ENCODE results near the gene ADAMTS12. TPM values are rescaled to one million over a fixed set of nuclear protein-coding genes. Genes with fewer than 3 reads are reported as not detected.

Gene ADAMTS12
- total RNA-seq, 2 experiments from 2014 or later, result not detected

DNA sequence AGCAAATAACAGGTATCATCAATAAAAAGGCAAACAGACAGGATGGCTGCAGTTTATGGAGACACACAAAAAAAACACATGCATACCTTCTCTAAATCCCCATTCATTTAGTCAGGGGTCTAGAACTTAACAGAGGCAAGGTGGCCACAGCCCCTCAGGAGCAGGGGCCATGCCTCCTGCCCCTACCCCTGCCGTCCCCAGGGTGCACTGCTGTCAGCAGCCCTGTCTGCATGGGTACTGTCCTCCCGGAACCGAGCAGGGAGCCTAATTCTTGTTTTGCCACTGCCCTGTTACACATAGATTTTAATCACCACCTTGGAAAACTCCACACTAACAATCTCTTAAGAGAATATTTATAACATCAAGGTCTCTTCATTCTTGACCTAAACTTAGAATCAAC, 39.0 kb downstream of the ADAMTS12 start:
- Histone ChIP-seq H3K4me1 (ENCODE audit: insufficient read depth, low read length, poor library complexity, severe bottlenecking) (no peaks in the 10 kb centered on the region), H4K20me1 (ENCODE audit: insufficient read depth, low read length) (no peaks in the 10 kb centered on the region), H3K9me2 (ENCODE audit: insufficient read depth, low read length) (no peaks in the 10 kb centered on the region), H3K36me3 (ENCODE audit: insufficient read depth, low read length) (no peaks in the 10 kb centered on the region), H3K9me3 (ENCODE audit: low read length) (no peaks in the 10 kb centered on the region), H2AFZ (ENCODE audit: low read length) (no peak overlapping the region), H3K4me3 (ENCODE audit: low read depth, low read length, poor library complexity, severe bottlenecking) (no peak overlapping the region), H3K27ac (ENCODE audit: low read depth, low read length, poor library complexity, severe bottlenecking) (no peak overlapping the region), H3K4me2 (ENCODE audit: low read length) (no peak overlapping the region), H3K79me2 (ENCODE audit: insufficient read depth, low read depth, low read length) (no peaks in the 10 kb centered on the region)
- BruUV-seq (replicated peaks), result no TSS peak
- POLR2A ChIA-PET, result no interaction called here
- DNase-seq (ENCODE audit: low spot score), result no peak
- CTCF ChIA-PET (ENCODE audit: unreplicated experiment), result no interaction called here
- intact Hi-C loops (cut with micrococcal nuclease; ENCODE audit: unreplicated experiment), result no loop called here
- TF ChIP-seq, protein P1, sequence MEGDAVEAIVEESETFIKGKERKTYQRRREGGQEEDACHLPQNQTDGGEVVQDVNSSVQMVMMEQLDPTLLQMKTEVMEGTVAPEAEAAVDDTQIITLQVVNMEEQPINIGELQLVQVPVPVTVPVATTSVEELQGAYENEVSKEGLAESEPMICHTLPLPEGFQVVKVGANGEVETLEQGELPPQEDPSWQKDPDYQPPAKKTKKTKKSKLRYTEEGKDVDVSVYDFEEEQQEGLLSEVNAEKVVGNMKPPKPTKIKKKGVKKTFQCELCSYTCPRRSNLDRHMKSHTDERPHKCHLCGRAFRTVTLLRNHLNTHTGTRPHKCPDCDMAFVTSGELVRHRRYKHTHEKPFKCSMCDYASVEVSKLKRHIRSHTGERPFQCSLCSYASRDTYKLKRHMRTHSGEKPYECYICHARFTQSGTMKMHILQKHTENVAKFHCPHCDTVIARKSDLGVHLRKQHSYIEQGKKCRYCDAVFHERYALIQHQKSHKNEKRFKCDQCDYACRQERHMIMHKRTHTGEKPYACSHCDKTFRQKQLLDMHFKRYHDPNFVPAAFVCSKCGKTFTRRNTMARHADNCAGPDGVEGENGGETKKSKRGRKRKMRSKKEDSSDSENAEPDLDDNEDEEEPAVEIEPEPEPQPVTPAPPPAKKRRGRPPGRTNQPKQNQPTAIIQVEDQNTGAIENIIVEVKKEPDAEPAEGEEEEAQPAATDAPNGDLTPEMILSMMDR (conservative IDR thresholded peaks at IDR 0.05; ENCODE audit: low read length), result no peak
- TF ChIP-seq EZH2phosphoT487 (IDR thresholded peaks at IDR 0.05; ENCODE audit: borderline replicate concordance, low read depth, low read length), result no peak

DNA sequence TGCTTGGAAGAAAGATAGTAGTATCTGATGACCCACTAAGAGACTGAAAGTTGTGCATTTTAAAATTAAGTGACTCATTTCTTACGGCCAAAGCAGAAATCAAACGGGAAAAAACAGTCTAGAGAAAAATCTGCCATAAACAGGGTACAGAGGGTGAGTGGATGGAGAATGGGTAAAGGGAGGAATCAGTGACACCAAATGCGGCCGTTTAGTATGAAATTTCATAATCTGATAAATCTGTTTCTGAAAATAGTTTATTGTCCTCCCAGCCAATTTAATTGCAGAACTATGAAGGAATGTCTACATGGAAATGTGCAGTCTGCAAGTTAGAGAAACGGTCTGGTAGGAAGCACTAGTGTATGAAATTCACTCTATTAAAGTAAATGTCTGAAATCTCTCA, 39.5 kb downstream of the ADAMTS12 start:
- intact Hi-C loops (cut with micrococcal nuclease; ENCODE audit: unreplicated experiment), result no loop called here
- Histone ChIP-seq H3K36me3 (ENCODE audit: insufficient read depth, low read length) (no peaks in the 10 kb centered on the region), H3K9me2 (ENCODE audit: insufficient read depth, low read length) (no peaks in the 10 kb centered on the region), H3K4me2 (ENCODE audit: low read length) (no peak overlapping the region), H2AFZ (ENCODE audit: low read length) (no peak overlapping the region), H3K4me1 (ENCODE audit: insufficient read depth, low read length, poor library complexity, severe bottlenecking) (no peaks in the 10 kb centered on the region), H3K9me3 (ENCODE audit: low read length) (no peaks in the 10 kb centered on the region), H4K20me1 (ENCODE audit: insufficient read depth, low read length) (no peaks in the 10 kb centered on the region), H3K27ac (ENCODE audit: low read depth, low read length, poor library complexity, severe bottlenecking) (no peak overlapping the region), H3K79me2 (ENCODE audit: insufficient read depth, low read depth, low read length) (no peaks in the 10 kb centered on the region), H3K4me3 (ENCODE audit: low read depth, low read length, poor library complexity, severe bottlenecking) (no peak overlapping the region)
- TF ChIP-seq EZH2phosphoT487 (IDR thresholded peaks at IDR 0.05; ENCODE audit: borderline replicate concordance, low read depth, low read length), result no peak
- TF ChIP-seq, protein P1 (conservative IDR thresholded peaks at IDR 0.05; ENCODE audit: low read length), result no peak
- CTCF ChIA-PET (ENCODE audit: unreplicated experiment), result no interaction called here
- no peak for DNase-seq (ENCODE audit: low spot score)
- POLR2A ChIA-PET, result no interaction called here
- BruUV-seq (replicated peaks), result no TSS peak

DNA sequence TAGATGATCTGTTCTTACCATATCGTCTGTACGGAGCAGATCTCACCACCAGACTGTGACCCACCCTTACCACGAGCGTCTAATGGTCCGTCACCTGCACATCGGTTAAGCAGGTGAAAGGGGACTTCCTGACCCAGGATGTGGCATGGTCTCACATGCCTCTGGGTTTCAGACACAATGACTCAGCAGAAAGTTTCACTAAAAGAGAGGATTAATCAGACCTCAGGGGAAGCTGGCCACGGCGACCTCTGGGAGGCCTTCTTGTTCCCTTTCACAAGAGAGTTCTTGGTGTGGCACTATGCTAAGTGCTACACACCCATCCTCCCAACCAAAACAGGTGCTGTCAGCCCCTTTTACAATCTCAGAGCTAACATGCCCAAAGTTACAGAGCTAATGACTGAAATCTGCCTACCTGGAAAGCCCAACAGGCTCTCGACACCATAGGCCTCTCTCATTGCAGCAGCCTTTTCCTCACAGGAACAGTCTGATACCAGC, 41.6 kb downstream of the ADAMTS12 start:
- DNase-seq (ENCODE audit: low spot score), result no peak
- H3K9me3 ChIP-seq (ENCODE audit: low read length), result no peaks in the 10 kb centered on the region
- H3K4me1 ChIP-seq (ENCODE audit: insufficient read depth, low read length, poor library complexity, severe bottlenecking), result no peaks in the 10 kb centered on the region
- H2AFZ ChIP-seq (ENCODE audit: low read length), result no peak overlapping the region; the same call in 1 of the 2 replicates
- no peak overlapping the region for H3K4me2 ChIP-seq (ENCODE audit: low read length)
- POLR2A ChIA-PET, result no interaction called here
- H4K20me1 ChIP-seq (ENCODE audit: insufficient read depth, low read length), result no peaks in the 10 kb centered on the region
- intact Hi-C loops (cut with micrococcal nuclease; ENCODE audit: unreplicated experiment), result no loop called here
- H3K27ac ChIP-seq (ENCODE audit: low read depth, low read length, poor library complexity, severe bottlenecking), result no peak overlapping the region
- H3K9me2 ChIP-seq (ENCODE audit: insufficient read depth, low read length), result no peaks in the 10 kb centered on the region
- TF ChIP-seq EZH2phosphoT487 (IDR thresholded peaks at IDR 0.05; ENCODE audit: borderline replicate concordance, low read depth, low read length), result no peak
- TF ChIP-seq, protein P1 (conservative IDR thresholded peaks at IDR 0.05; ENCODE audit: low read length), result no peak
- H3K79me2 ChIP-seq (ENCODE audit: insufficient read depth, low read depth, low read length), result no peaks in the 10 kb centered on the region
- no TSS peak for BruUV-seq (replicated peaks)
- CTCF ChIA-PET (ENCODE audit: unreplicated experiment), result no interaction called here
- H3K36me3 ChIP-seq (ENCODE audit: insufficient read depth, low read length), result no peaks in the 10 kb centered on the region
- no peak overlapping the region for H3K4me3 ChIP-seq (ENCODE audit: low read depth, low read length, poor library complexity, severe bottlenecking)

Data from OCI-LY7 (cell line).